GM23338 (cell line): ENCODE data around the gene HDAC5.

ENCODE experiments used
- CTCF ChIP-seq, 2 experiments: fragments of 200-600 bp in 1 of 2; sonication (generic) in 1 of 2; conservative IDR thresholded peaks; 2 replicates each; pipeline versions ENCODE4 v1.5.1 to v1.6.1; 2016 to 2017; ENCODE audit warnings: antibody characterized with exemption in 2 of 2, low read depth in 2 of 2, mild to moderate bottlenecking in 2 of 2, moderate library complexity in 1 of 2
- JUNB ChIP-seq: IDR thresholded peaks from one replicate; pipeline ENCODE4 v1.6.1; 2016; ENCODE audit warnings: antibody characterized with exemption; ENCODE audit not compliant: unreplicated experiment
- POLR2AphosphoS5 ChIP-seq: IDR thresholded peaks from 2 replicates; pipeline ENCODE4 v1.6.1; 2016; ENCODE audit warnings: antibody characterized with exemption, low read depth
- ZNF331 ChIP-seq: fragments of 250-450 bp; sonication (Bioruptor Pico); IDR thresholded peaks from 2 replicates; pipeline ENCODE4 v1.5.0; 2020; ENCODE audit warnings: low read depth, mild to moderate bottlenecking, moderate library complexity

GRCh38 chr17:44137891-44138709 is 14.7 kb upstream of the HDAC5 start:
- TF ChIP-seq JUNB = no peak
- no peak for TF ChIP-seq POLR2AphosphoS5
- no peak for TF ChIP-seq CTCF (conservative IDR thresholded peaks at IDR 0.05; ENCODE audit: low read depth in 2 of 2)
- no peak for TF ChIP-seq ZNF331 (CRISPR knock-in tag)
